Ectodermal cell (in vitro differentiated cells): ENCODE measurements around the gene ASTN1.

Experiments used
- H3K27ac ChIP-seq: 2 replicates; pipeline ENCODE4 v1.7.0; 2013; ENCODE audit warnings: mild to moderate bottlenecking, low read depth, low read length; ENCODE audit not compliant: insufficient read depth, poor library complexity, severe bottlenecking
- H3K27me3 ChIP-seq: 2 replicates; pipeline ENCODE4 v1.7.0; 2013; ENCODE audit warnings: mild to moderate bottlenecking, low read length; ENCODE audit not compliant: insufficient read depth, control insufficient read depth, poor library complexity, severe bottlenecking
- H3K36me3 ChIP-seq: one replicate; pipeline ENCODE4 v1.7.0; 2013; ENCODE audit warnings: low read length; ENCODE audit not compliant: control insufficient read depth, insufficient read depth
- H3K4me1 ChIP-seq: one replicate; pipeline ENCODE4 v1.7.0; 2013; ENCODE audit warnings: low read length; ENCODE audit not compliant: control insufficient read depth, insufficient read depth
- H3K4me3 ChIP-seq: 2 replicates; pipeline ENCODE4 v1.7.0; 2013; ENCODE audit warnings: low read depth, low read length, control low read depth; ENCODE audit not compliant: insufficient read depth
- H3K9me3 ChIP-seq: 2 replicates; pipeline ENCODE4 v1.7.0; 2013; ENCODE audit warnings: mild to moderate bottlenecking, low read length, moderate library complexity; ENCODE audit not compliant: control insufficient read depth
- WGBS, 2 experiments: methylation state at CpG; one replicate each; pipeline ENCODE4 v1.1.7; 2013; ENCODE audit warnings: missing lambda C conversion rate in 2 of 2; 5-methylcytosine and 5-hydroxymethylcytosine counted together

ASTN1 gene

DNA sequence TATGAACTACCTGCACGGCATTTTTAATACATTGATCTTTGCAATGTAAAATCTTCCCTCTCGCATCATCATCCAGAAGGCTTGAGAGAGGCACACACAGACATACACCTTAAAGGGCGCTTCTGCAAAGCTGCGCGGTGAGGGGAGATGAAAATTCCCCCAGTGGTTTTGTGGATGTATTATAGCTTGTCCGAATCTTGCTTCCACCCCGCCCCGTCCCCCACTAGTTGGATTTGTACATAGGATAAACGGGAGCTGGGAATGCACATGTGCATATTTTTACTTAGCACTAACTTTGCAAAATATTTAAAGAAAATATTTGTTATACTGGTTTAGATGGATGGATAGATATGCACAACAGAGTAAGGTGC lies 542 bp upstream of the ASTN1 start:
- WGBS, 2 experiments, result 0 to 4% methylated on average over 4 to 5 of the region's 9 CpGs
- H3K27me3 ChIP-seq, result peaks cover 72% of the 10 kb centered on the region
- H3K4me3 ChIP-seq, result peak overlapping the region; percentile 62
- H3K4me1 ChIP-seq, result peaks cover 5% of the 10 kb centered on the region
- no peaks in the 10 kb centered on the region for H3K36me3 ChIP-seq
- H3K9me3 ChIP-seq, result no peaks in the 10 kb centered on the region
- no peak overlapping the region for H3K27ac ChIP-seq

DNA sequence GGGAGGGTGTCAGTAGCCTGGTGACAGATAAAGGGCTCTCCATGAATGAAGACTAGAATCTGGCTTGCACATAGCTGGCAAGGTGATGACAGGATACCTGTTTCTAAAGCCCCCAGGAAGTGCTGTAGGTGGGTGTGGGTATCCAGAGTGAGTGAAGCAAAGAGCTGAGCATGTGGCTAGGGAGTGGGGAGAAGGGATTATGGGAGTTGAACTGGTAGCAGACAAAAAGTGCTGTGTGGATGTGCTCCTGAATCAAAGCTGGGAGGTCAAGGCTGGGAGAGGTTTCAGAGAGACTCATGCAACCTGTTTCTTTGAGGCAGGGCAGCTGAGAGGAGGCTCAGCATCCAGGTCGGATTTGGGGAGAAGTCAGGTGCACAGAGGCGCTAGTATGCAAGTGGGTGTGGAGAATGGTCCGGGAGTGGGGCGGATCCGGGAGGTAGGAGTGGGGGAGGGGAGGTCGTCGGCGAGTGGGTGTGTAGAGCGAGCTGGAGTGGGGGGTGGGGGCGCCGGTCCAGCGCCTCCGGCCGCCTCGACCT lies 600 bp downstream of the ASTN1 start:
- peak overlapping the region; percentile 62 for H3K4me3 ChIP-seq
- H3K4me1 ChIP-seq, result peaks cover 5% of the 10 kb centered on the region
- H3K27ac ChIP-seq, result no peak overlapping the region
- H3K27me3 ChIP-seq, result peaks cover 61% of the 10 kb centered on the region
- WGBS, 2 experiments, result 1% methylated on average over 15 of the region's 15 CpGs
- no peaks in the 10 kb centered on the region for H3K36me3 ChIP-seq
- no peaks in the 10 kb centered on the region for H3K9me3 ChIP-seq

DNA sequence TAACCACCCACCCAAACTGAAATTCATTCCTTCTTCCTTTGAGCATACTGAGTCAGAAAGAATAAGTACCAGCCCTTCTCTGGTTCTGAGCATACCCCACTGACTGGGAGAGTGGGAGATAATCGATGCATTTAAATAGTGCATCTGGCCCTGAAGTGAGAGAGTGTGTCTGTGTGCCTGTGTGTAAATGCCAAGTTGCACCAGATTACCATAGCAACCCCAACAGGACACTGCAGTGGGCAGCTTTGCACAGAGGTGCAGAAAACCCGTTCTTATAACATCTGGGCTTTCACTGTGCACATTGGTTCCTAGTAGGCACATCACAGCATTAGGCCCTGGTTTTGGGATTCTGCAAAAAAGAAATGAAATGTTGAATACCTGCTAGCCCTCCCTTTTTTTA lies 2.3 kb downstream of the ASTN1 start:
- H3K36me3 ChIP-seq, result no peaks in the 10 kb centered on the region
- WGBS, 2 experiments, result 81 to 92% methylated on average over 2 of the region's 2 CpGs
- H3K4me3 ChIP-seq, result no peak overlapping the region
- no peaks in the 10 kb centered on the region for H3K9me3 ChIP-seq
- peaks cover 5% of the 10 kb centered on the region for H3K4me1 ChIP-seq
- H3K27me3 ChIP-seq, result peaks cover 44% of the 10 kb centered on the region
- H3K27ac ChIP-seq, result no peak overlapping the region

DNA sequence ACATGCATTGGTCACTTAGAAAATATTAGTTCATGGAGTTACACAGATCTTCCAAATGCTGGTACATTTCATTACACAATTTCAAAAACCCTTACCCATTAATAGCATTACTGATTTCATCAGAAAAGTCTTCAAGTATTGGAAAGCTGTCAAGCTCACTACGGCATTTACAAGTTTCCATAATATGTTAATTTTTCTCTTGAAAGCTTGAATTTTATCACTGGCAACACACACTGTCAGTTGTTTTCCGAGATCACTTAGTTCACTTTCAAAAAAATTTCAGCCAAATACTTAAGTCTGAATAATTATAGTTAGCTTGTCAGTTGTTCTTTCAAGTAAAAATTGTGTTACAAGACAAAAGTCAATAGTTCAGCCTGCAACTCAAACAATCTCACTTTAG lies 18.0 kb downstream of the ASTN1 start:
- Histone ChIP-seq H3K27ac (no peak overlapping the region), H3K4me3 (no peak overlapping the region), H3K36me3 (no peaks in the 10 kb centered on the region), H3K9me3 (no peaks in the 10 kb centered on the region), H3K27me3 (no peaks in the 10 kb centered on the region), H3K4me1 (no peaks in the 10 kb centered on the region)
- WGBS, 2 experiments, result 88 to 100% methylated on average over 2 of the region's 2 CpGs

DNA sequence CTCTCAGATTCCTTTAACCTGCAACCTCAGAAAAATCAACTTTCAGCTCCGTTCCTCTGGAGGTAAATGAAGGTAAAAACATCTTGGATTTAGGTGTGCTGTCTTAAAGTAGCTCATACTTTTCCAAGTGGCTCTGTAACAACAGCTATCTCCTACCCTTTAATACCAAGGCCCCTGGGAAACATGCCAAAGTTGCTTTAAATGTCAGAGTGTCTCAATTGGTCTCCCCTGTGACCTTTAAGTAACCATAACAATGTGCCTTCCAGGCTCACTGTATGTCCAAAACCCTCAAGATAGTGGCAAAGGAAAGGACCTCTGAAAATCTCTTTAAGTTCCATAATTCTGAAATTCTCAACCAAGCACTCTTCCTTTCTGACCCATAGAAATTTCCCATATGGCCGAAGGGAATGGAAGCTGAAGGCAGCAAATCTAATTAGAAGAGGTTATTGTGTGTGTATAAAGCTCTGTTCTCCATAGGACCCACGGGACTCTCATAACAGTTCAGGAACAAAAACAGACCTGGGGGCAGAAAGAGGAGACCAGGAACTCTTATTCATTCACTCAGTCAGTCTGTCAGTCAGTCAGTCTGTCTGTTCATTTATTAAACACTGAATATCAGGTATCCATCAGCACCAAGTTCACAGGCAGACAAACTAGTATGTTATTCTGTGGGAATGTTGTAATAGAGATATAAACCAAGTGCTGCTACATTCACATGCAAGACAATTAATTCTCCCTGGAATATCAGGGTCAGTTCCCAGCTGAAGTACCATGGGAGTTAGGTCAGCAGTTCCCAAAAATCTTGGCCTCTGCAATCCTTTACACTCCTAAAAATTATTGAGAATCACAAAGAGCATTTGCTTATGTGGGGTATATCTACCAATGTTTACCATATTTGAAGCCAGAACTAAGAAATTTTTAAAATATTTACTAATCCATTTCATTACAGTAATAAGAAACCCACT lies 19.1 kb downstream of the ASTN1 start:
- no peaks in the 10 kb centered on the region for H3K27me3 ChIP-seq
- H3K9me3 ChIP-seq, result no peaks in the 10 kb centered on the region
- H3K4me1 ChIP-seq, result no peaks in the 10 kb centered on the region
- no peak overlapping the region for H3K4me3 ChIP-seq
- H3K36me3 ChIP-seq, result no peaks in the 10 kb centered on the region
- 85 to 93% methylated on average over 2 to 3 of the region's 3 CpGs for WGBS, 2 experiments
- no peak overlapping the region for H3K27ac ChIP-seq

DNA sequence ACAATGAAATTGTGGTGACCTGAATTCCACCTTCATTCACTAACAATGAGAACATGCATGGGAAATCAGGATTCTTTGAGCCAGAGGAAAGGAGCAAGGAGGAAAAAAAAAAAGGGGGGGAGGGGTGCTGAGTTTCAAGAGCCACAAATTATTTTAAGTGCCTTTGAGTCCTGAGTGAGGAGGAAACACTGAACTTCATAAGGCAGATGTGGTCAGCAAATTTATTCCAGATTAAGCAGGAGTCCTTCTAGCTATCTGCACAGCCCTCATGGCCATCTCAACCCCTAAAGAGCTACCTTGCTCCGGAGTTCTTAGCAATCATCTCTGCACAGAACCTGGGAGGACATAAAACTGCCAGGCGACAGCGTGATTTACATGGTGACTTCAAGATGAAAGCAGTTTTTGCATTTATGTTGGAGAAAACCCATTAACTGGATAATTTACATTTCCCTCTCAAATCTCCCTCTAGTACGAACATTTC lies 21.7 kb downstream of the ASTN1 start:
- Histone ChIP-seq H3K27ac (no peak overlapping the region), H3K4me3 (no peak overlapping the region), H3K4me1 (no peaks in the 10 kb centered on the region), H3K36me3 (no peaks in the 10 kb centered on the region), H3K9me3 (no peaks in the 10 kb centered on the region), H3K27me3 (no peaks in the 10 kb centered on the region)
- WGBS, 2 experiments, result 88 to 90% methylated on average over 4 of the region's 4 CpGs

DNA sequence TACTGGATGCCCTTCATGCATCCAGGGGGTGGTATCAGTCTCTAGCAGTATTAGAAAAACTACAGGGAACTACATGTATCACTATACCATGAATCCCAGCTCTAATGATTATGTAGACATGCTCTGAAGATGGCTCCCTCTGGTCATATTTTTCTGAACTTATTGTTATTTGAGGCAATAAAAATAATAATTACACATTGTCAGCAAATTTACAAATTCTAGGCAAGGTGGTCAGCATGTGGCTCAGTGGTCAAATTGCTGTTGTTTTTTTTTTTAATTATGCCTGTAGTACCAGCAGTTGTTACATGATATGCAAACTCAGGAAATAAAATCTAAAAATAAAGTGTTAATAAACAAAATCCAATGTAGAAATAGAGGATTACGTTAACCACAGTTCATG lies 22.5 kb downstream of the ASTN1 start:
- Histone ChIP-seq H3K27ac (no peak overlapping the region), H3K9me3 (no peaks in the 10 kb centered on the region), H3K4me3 (no peak overlapping the region), H3K27me3 (no peaks in the 10 kb centered on the region), H3K36me3 (no peaks in the 10 kb centered on the region), H3K4me1 (no peaks in the 10 kb centered on the region)
- WGBS, 2 experiments, result 86 to 91% methylated on average over 1 of the region's 1 CpG

DNA sequence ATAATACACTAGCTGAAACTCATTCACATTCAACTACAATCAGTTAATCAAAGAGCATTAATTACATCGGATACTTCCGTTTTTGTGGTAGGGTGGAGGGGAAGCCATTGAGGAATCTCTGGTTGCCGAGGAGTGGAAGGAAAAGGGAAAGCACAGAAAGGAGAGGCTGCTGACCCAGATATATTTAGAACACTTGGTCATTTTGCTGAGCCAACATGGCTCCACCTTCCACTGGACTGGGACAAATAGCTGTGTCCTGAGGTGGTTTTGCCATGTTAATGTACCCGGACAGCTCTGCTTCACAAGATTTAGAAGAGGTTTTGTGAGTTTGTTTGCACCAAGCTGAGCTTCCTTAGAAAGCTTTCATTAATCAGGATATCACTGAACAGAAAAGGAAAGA lies 26.2 kb downstream of the ASTN1 start:
- Histone ChIP-seq H3K27ac (no peak overlapping the region), H3K27me3 (no peaks in the 10 kb centered on the region), H3K4me1 (no peaks in the 10 kb centered on the region), H3K4me3 (no peak overlapping the region), H3K36me3 (no peaks in the 10 kb centered on the region), H3K9me3 (no peaks in the 10 kb centered on the region)
- 93 to 97% methylated on average over 4 of the region's 4 CpGs for WGBS, 2 experiments

DNA sequence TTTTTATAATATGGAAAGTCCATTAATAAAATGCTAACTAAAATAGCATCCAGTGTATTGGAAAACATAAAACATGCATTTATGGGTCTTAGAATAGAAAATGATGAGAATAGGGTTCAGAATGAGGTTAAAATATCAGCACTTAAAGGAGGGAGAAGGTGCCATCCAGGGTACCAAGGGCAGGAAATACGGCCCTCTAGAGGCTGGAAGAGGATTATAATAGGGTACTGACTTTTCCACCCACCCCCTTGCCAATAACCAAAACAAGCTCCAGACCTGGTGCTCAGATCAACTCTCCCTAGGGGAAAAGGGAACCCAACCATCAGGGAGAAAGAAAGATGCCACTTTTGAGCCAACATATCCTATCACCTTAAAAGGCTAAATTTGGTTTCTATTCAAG lies 26.7 kb downstream of the ASTN1 start:
- H3K36me3 ChIP-seq, result no peaks in the 10 kb centered on the region
- no peaks in the 10 kb centered on the region for H3K4me1 ChIP-seq
- H3K27ac ChIP-seq, result no peak overlapping the region
- no peak overlapping the region for H3K4me3 ChIP-seq
- 11 to 40% methylated on average over 1 of the region's 1 CpG for WGBS, 2 experiments
- no peaks in the 10 kb centered on the region for H3K9me3 ChIP-seq
- H3K27me3 ChIP-seq, result no peaks in the 10 kb centered on the region

DNA sequence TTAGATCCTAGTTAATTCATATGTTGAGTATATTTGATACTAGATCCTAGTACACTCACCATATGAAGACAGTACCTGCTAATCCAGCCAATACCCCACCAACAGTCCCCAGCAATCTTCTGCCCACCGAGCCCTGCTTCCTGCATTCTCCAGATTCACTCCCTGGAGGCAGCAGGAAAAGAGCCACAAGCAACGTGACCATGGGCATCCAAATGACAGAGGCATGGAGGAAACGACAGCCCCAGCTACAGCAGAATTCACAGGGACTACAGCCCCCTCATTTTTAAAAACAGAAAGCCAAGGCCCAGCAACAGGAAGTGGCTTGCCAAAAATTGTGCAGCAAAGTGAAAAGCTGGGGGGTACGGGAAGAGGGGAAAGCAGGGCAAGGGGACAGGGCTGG lies 29.3 kb downstream of the ASTN1 start:
- H3K27ac ChIP-seq, result no peak overlapping the region
- no peaks in the 10 kb centered on the region for H3K27me3 ChIP-seq
- H3K4me3 ChIP-seq, result no peak overlapping the region
- no peaks in the 10 kb centered on the region for H3K9me3 ChIP-seq
- WGBS, 2 experiments, result 80 to 85% methylated on average over 4 of the region's 4 CpGs
- no peaks in the 10 kb centered on the region for H3K4me1 ChIP-seq
- H3K36me3 ChIP-seq, result no peaks in the 10 kb centered on the region
